K562 (cell line): ENCODE results near the gene FNBP1. TPM values are rescaled to one million over a fixed set of nuclear protein-coding genes. Genes with fewer than 3 reads are reported as not detected.

ENCODE experiments used
- ARHGAP35 ChIP-seq: fragments of 450-650 bp; IDR thresholded peaks from 2 replicates; pipeline ENCODE4 v1.6.1; 2018; ENCODE audit not compliant: partially characterized antibody
- CBFA2T3 ChIP-seq: fragments of 450-650 bp; IDR thresholded peaks from 2 replicates; pipeline ENCODE4 v1.6.1; 2017
- DPF2 ChIP-seq: fragments of 450-650 bp; IDR thresholded peaks from 2 replicates; pipeline ENCODE4 v1.6.1; 2016
- ELF4 ChIP-seq: fragments of 450-650 bp; formaldehyde crosslinking; IDR thresholded peaks from 2 replicates; pipeline ENCODE4 v1.4.0; 2022; ENCODE audit warnings: missing genetic modification characterization
- FIP1L1 ChIP-seq: fragments of 200-400 bp; formaldehyde crosslinking; IDR thresholded peaks from 2 replicates; pipeline ENCODE4 v1.6.1; 2018; ENCODE audit warnings: mild to moderate bottlenecking, low read depth, low read length; ENCODE audit not compliant: poor library complexity, severe bottlenecking
- JUND ChIP-seq, 2 experiments: IDR thresholded peaks; 2 replicates in 1 of 2; 3 replicates in 1 of 2; pipeline ENCODE4 v1.6.1; 2011; ENCODE audit warnings: borderline replicate concordance in 2 of 2, low read depth in 2 of 2, low read length in 2 of 2, improper control_type of control experiment in 1 of 2, missing biosample characterization in 1 of 2, missing genetic modification characterization in 1 of 2, missing genetic modification reagents in 1 of 2
- KLF6 ChIP-seq: fragments of 250-450 bp; sonication (Bioruptor Pico); IDR thresholded peaks from 2 replicates; pipeline ENCODE4 v1.4.0; 2020; ENCODE audit warnings: mild to moderate bottlenecking, moderate library complexity, borderline replicate concordance
- NR2C2 ChIP-seq, 2 experiments: fragments of 200-800 bp in 1 of 2; sonication (Bioruptor generic) in 1 of 2; sonication (generic) in 1 of 2; formaldehyde crosslinking in 1 of 2; IDR thresholded peaks; 2 replicates each; pipeline versions ENCODE4 v1.6.1 to v1.8.0; 2016 to 2022; ENCODE audit warnings: mild to moderate bottlenecking in 1 of 2, missing compliant biosample characterization in 1 of 2, missing genetic modification characterization in 1 of 2, missing genetic modification reagents in 1 of 2
- PHF8 ChIP-seq: fragments of 200-600 bp; sonication (generic); IDR thresholded peaks from 2 replicates; pipeline ENCODE4 v1.6.1; 2012; ENCODE audit warnings: mixed run types, mild to moderate bottlenecking, inconsistent platforms, low read length, moderate library complexity, borderline replicate concordance
- TEAD2 ChIP-seq: fragments of 450-650 bp; IDR thresholded peaks from 2 replicates; pipeline ENCODE4 v1.6.1; 2016; ENCODE audit warnings: missing genetic modification characterization, control low read depth, missing compliant biosample characterization
- ZKSCAN1 ChIP-seq: fragments of 150-350 bp; IDR thresholded peaks from 2 replicates; pipeline ENCODE4 v1.6.1; 2016; ENCODE audit warnings: low read depth, low read length
- ZNF232 ChIP-seq: sonication (generic); formaldehyde crosslinking; IDR thresholded peaks from 2 replicates; pipeline ENCODE4 v1.8.0; 2022; ENCODE audit warnings: mild to moderate bottlenecking, missing genetic modification reagents
- polyA plus RNA-seq, 8 experiments: library from polyadenylated mRNA; depleted of rRNA in 4 of 8; stranded (reverse) in 5 of 8; unstranded in 3 of 8; fragments of >200 nt; fragmentation: Nextera tagmentation in 2 of 8; fragmentation: Illumina TruSeq in 1 of 8; extraction: Ambion mirVana in 2 of 8; extraction: Trizol in 1 of 8; gene quantifications; 2 replicates each; pipeline versions ENCODE4 v1.2.1 to v1.2.3, GENCODE V29; 2011 to 2014; ENCODE audit warnings: inconsistent platforms in 1 of 8, missing spikeins in 1 of 8
- total RNA-seq, 7 experiments: library from RNA; depleted of rRNA in 6 of 7; stranded (reverse); fragments of >200 nt in 6 of 7; fragmentation: Illumina TruSeq in 2 of 7; extraction: Trizol in 2 of 7; gene quantifications; 2 replicates each; pipeline versions ENCODE4 v1.2.1 to v1.2.3, GENCODE V29; 2011 to 2021; ENCODE audit warnings: low replicate concordance in 1 of 7
- TF ChIP-seq, protein P1 (sequence below): fragments of 250-450 bp; sonication (Bioruptor Pico); IDR thresholded peaks from 2 replicates; pipeline ENCODE4 v1.8.0; 2021; ENCODE audit warnings: mild to moderate bottlenecking, moderate library complexity
- TF ChIP-seq, protein P2 (sequence below): fragments of 450-650 bp; conservative IDR thresholded peaks from 2 replicates; pipeline ENCODE4 v1.6.1; 2016; ENCODE audit warnings: missing genetic modification characterization, low read depth, mild to moderate bottlenecking, control low read depth, missing compliant biosample characterization
- TF ChIP-seq, protein P3 (sequence below): fragments of 450-650 bp; IDR thresholded peaks from 2 replicates; pipeline ENCODE4 v1.7.0; 2016; ENCODE audit warnings: borderline replicate concordance

Gene FNBP1
- total and polyA plus RNA-seq, 9 of the 15 experiments (the other 6 are each of a cell fraction or from before 2014, with no cell fraction given), result 1.8 to 14.9 (median 7.6) TPM

DNA sequence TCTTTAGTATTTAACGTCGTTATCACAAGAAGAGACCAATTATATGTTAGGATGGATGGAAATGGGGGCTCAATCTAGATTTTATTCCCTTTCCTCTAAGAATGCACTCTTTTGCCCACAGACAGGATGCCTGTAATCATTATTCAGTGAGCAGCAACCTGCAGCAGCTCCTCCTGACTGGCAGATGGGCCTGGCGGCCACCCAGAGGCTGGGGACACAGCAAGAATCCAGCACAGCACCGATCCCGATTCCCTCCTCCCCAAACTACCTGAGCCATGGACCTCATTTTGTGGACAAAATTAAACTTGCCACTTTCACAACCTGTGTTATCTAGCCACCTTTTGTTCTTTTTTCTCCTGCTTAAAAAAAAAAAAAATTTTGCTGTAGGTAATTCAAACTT lies 106.8 kb downstream of the FNBP1 start (continued):
- TF ChIP-seq JUND (IDR thresholded peaks at IDR 0.05; ENCODE audit: borderline replicate concordance, low read depth, low read length), result no peak
- no peak for TF ChIP-seq JUND (tag; IDR thresholded peaks at IDR 0.05; ENCODE audit: borderline replicate concordance, low read depth, low read length)
- no peak for TF ChIP-seq ARHGAP35
- TF ChIP-seq CBFA2T3, result no peak
- TF ChIP-seq NR2C2 (CRISPR knock-in tag; IDR thresholded peaks at IDR 0.05), result no peak
- no peak for TF ChIP-seq NR2C2 (tag; IDR thresholded peaks at IDR 0.05)
- TF ChIP-seq KLF6 (CRISPR knock-in tag), result no peak
- no peak for TF ChIP-seq ELF4 (CRISPR knock-in tag)
- TF ChIP-seq DPF2, result no peak
- TF ChIP-seq ZNF232 (CRISPR knock-in tag), result no peak
- TF ChIP-seq ZKSCAN1, result no peak
- TF ChIP-seq TEAD2 (tag), result no peak
- TF ChIP-seq, protein P1, sequence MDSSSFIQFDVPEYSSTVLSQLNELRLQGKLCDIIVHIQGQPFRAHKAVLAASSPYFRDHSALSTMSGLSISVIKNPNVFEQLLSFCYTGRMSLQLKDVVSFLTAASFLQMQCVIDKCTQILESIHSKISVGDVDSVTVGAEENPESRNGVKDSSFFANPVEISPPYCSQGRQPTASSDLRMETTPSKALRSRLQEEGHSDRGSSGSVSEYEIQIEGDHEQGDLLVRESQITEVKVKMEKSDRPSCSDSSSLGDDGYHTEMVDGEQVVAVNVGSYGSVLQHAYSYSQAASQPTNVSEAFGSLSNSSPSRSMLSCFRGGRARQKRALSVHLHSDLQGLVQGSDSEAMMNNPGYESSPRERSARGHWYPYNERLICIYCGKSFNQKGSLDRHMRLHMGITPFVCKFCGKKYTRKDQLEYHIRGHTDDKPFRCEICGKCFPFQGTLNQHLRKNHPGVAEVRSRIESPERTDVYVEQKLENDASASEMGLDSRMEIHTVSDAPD, result no peak
- TF ChIP-seq PHF8, result no peak
- TF ChIP-seq FIP1L1, result no peak
- TF ChIP-seq, protein P2, sequence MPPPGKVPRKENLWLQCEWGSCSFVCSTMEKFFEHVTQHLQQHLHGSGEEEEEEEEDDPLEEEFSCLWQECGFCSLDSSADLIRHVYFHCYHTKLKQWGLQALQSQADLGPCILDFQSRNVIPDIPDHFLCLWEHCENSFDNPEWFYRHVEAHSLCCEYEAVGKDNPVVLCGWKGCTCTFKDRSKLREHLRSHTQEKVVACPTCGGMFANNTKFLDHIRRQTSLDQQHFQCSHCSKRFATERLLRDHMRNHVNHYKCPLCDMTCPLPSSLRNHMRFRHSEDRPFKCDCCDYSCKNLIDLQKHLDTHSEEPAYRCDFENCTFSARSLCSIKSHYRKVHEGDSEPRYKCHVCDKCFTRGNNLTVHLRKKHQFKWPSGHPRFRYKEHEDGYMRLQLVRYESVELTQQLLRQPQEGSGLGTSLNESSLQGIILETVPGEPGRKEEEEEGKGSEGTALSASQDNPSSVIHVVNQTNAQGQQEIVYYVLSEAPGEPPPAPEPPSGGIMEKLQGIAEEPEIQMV (tag), result no peak
- TF ChIP-seq, protein P3, sequence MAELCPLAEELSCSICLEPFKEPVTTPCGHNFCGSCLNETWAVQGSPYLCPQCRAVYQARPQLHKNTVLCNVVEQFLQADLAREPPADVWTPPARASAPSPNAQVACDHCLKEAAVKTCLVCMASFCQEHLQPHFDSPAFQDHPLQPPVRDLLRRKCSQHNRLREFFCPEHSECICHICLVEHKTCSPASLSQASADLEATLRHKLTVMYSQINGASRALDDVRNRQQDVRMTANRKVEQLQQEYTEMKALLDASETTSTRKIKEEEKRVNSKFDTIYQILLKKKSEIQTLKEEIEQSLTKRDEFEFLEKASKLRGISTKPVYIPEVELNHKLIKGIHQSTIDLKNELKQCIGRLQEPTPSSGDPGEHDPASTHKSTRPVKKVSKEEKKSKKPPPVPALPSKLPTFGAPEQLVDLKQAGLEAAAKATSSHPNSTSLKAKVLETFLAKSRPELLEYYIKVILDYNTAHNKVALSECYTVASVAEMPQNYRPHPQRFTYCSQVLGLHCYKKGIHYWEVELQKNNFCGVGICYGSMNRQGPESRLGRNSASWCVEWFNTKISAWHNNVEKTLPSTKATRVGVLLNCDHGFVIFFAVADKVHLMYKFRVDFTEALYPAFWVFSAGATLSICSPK, result no peak
